NB4 (cell line): ENCODE data around the gene MAP1LC3B.

Experiments used
- POLR2A ChIP-seq: IDR thresholded peaks from 2 replicates; pipeline ENCODE4 v1.6.1; 2011; ENCODE audit warnings: mild to moderate bottlenecking; ENCODE audit not compliant: insufficient read length; ENCODE audit errors: extremely low read depth
- TF ChIP-seq, protein P1 (sequence below): IDR thresholded peaks from one replicate; pipeline ENCODE4 v1.5.1; 2012; ENCODE audit warnings: low read depth, low read length

- TF ChIP-seq, protein P1, sequence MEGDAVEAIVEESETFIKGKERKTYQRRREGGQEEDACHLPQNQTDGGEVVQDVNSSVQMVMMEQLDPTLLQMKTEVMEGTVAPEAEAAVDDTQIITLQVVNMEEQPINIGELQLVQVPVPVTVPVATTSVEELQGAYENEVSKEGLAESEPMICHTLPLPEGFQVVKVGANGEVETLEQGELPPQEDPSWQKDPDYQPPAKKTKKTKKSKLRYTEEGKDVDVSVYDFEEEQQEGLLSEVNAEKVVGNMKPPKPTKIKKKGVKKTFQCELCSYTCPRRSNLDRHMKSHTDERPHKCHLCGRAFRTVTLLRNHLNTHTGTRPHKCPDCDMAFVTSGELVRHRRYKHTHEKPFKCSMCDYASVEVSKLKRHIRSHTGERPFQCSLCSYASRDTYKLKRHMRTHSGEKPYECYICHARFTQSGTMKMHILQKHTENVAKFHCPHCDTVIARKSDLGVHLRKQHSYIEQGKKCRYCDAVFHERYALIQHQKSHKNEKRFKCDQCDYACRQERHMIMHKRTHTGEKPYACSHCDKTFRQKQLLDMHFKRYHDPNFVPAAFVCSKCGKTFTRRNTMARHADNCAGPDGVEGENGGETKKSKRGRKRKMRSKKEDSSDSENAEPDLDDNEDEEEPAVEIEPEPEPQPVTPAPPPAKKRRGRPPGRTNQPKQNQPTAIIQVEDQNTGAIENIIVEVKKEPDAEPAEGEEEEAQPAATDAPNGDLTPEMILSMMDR = no peak
- TF ChIP-seq POLR2A = no peak
Observed at GRCh38 chr16:87425941-87426340, 33.8 kb downstream of the MAP1LC3B start.
